Skeletal muscle satellite cell (primary cell): ENCODE data around the gene FAM161A.
"Not testable (repeated sequence)": the region's sequence is repeated elsewhere in the genome, so short reads cannot be mapped to it uniquely, and the experiment has no call there.

Source experiments
- H3K27me3 ChIP-seq: 2 replicates; pipeline ENCODE4 v1.7.0; 2013; ENCODE audit warnings: low read length; ENCODE audit not compliant: control insufficient read depth, insufficient read depth
- H3K36me3 ChIP-seq: 2 replicates; pipeline ENCODE4 v1.7.0; 2013; ENCODE audit warnings: mild to moderate bottlenecking, control low read depth, low read length; ENCODE audit not compliant: insufficient read depth
- H3K4me1 ChIP-seq: 2 replicates; pipeline ENCODE4 v1.7.0; 2013; ENCODE audit warnings: low read length; ENCODE audit not compliant: control insufficient read depth, insufficient read depth
- H3K4me2 ChIP-seq: 2 replicates; pipeline ENCODE4 v1.7.0; 2013; ENCODE audit warnings: mild to moderate bottlenecking, low read length
- H3K4me3 ChIP-seq: 2 replicates; pipeline ENCODE4 v1.7.0; 2013; ENCODE audit warnings: low read length
- H3K9ac ChIP-seq: 2 replicates; pipeline ENCODE4 v1.7.0; 2013; ENCODE audit warnings: mild to moderate bottlenecking, low read depth, low read length, moderate library complexity
- H3K9me3 ChIP-seq: replicated peaks from 2 replicates; pipeline ENCODE4 v1.7.0; 2013; ENCODE audit warnings: mild to moderate bottlenecking, control low read depth, low read length

FAM161A gene

DNA sequence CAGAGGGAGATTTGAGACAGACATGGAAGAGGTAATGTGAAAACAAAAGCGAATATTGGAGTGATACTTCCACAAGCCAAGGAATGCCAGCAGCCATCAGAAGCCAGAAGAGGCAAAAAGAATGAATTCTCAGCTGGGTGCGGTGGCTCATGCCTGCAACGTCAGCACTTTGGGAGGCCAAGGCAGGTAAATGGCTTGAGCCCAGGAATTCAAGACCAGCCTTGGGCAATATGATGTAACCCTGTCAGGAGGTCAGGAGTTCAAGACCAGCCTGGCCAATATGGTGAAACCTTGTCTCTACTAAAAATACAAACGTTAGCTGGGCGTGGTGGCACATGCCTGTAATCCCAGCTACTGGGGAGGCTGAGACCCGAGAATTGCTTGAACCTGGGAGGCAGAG is 54.8 kb downstream of the FAM161A start:
- Histone ChIP-seq H3K9me3 (no peaks in the 10 kb centered on the region), H3K4me1 (no peaks in the 10 kb centered on the region), H3K36me3 (no peaks in the 10 kb centered on the region), H3K4me3 (no peak overlapping the region), H3K9ac (no peak overlapping the region), H3K4me2 (no peak overlapping the region), H3K27me3 (peaks cover 29% of the 10 kb centered on the region)

DNA sequence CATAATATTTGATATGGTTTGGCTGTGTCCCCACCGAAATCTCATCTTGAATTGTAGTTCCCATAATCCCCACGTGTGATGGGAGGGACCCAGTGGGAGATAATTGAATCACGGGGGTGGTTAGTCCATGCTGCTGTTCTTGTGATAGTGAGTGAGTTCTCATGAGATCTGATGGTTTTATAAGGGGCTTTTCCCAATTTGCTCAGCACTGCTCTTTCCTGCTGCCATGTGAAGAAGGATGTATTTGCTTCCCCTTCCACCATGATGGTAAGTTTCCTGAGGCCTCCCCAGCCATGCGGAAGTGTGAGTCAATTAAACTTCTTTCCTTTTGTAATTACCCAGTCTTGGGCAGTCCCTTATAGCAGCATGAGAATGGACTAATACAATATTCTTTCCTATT is 56.4 kb downstream of the FAM161A start:
- not testable (repeated sequence) for H3K36me3 ChIP-seq, H3K9me3 ChIP-seq, H3K4me1 ChIP-seq, H3K4me3 ChIP-seq, H3K4me2 ChIP-seq, H3K9ac ChIP-seq
- H3K27me3 ChIP-seq, result peaks cover 26% of the 10 kb centered on the region

DNA sequence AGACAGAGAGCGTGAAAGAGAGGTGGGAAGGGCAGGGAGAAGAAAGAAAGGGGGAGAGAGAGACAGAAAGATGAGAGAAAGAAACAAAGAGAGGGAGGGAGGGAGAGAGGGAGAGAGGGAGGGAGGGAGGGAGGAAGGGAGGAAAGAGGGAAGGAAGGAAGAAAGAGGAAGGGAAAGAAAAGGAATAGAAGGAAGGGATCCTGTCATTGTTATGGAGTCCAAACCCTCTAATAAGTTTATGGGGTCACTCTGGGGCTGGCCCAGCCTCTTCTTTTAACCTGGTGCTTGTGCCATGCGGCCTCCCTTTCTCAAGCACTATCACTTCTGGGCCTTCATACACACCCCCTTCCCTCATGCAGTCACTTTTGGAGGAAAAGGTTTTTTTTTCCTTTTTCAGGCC is 58.5 kb downstream of the FAM161A start:
- no peaks in the 10 kb centered on the region for H3K36me3 ChIP-seq
- H3K4me2 ChIP-seq, result no peak overlapping the region
- no peak overlapping the region for H3K4me3 ChIP-seq
- peaks cover 4% of the 10 kb centered on the region for H3K4me1 ChIP-seq
- no peak overlapping the region for H3K9ac ChIP-seq
- H3K9me3 ChIP-seq, result no peaks in the 10 kb centered on the region
- peaks cover 29% of the 10 kb centered on the region for H3K27me3 ChIP-seq

DNA sequence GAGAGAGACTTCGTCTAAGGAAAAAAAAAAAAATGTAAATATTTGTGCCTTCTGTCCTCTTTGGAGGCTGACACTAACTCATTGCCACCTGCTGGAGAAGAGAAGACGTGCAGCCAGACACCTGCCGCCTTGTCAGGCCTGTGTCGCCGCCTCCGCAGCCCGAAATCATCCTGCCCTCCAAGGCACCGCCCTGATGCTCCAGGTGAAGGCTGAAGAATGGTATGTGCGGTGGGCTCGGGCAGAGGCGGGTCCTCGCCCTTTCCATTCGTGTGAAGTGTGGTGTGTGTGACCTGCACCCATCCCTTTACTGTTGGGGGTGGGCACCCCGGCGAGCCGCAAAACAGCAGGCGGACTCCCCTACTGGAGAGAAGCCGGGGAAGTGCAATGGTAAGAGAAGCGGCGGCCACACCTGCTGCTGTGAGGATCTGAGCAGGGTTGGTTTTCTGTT is 60.4 kb downstream of the FAM161A start:
- H3K4me1 ChIP-seq, result peaks cover 4% of the 10 kb centered on the region
- H3K36me3 ChIP-seq, result no peaks in the 10 kb centered on the region
- no peak overlapping the region for H3K9ac ChIP-seq
- no peaks in the 10 kb centered on the region for H3K9me3 ChIP-seq
- peaks cover 28% of the 10 kb centered on the region for H3K27me3 ChIP-seq
- H3K4me2 ChIP-seq, result peak overlapping the region; percentile 74
- H3K4me3 ChIP-seq, result peak overlapping the region; percentile 54

DNA sequence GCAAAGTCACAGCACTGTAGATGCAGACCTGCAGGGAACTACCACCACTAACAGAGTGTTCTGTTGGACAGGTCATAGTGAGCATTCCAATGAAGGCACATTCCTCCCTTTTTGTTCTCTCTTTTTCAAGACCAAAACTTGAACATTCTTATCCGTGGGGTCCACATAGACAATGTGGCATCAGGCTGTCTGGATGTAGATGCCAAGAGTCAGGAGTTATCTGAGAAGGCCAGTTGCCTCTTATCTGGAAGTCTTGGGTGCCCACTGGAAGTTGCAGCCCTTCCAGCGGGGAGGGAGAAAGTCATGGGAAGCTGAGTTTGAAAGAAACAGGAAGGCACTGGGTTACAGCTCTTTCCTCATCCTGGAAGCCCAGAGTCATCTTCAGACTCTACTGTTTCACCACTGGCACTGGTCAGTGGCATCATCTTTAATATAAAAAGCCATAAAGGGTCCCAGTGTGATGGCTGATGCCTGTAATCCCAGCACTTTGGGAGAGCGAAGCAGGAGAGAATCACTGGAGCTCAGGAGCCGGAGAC is 61.4 kb downstream of the FAM161A start:
- Histone ChIP-seq H3K27me3 (peaks cover 29% of the 10 kb centered on the region), H3K9ac (no peak overlapping the region), H3K4me1 (peaks cover 4% of the 10 kb centered on the region), H3K4me3 (no peak overlapping the region), H3K36me3 (no peaks in the 10 kb centered on the region), H3K4me2 (no peak overlapping the region), H3K9me3 (no peaks in the 10 kb centered on the region)

DNA sequence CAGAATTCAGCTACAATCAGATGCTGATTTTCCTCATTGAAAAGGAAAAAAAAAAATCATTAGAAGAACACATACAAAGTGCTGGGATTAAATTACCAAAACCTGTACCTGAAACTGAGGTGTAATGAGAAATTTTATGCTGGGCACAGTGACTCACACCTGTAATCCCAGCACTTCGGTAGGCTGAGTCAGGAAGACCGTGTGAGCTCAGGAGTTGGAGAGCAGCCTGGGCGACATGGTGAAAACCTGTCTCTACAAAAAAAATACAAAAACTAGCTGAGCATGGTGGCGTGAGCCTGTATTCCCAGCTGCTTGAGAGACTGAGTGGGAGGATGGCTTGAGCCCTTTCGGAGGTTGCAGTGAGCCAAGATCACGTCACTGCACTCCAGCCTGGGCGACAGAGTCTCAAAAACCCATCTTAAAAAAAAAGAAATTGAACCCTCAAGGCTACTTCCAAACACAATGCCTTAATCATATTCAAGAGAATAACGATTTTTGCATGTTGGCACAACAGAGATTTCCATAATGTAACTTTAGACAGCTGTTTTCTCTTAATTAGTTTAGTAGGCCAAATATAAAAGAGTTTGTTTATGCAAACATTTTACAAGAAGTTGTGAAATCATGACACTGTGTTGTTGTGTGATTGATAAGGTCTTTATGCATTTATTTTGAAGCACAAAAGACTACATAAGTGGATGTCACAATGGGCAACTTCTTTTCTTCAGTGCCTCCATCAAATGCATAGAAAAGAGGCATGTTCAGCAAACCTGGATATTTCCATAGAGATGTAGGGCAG is 63.9 kb downstream of the FAM161A start:
- H3K4me2 ChIP-seq, result no peak overlapping the region
- H3K9me3 ChIP-seq, result no peaks in the 10 kb centered on the region
- H3K4me3 ChIP-seq, result no peak overlapping the region
- H3K4me1 ChIP-seq, result peaks cover 4% of the 10 kb centered on the region
- H3K27me3 ChIP-seq, result peaks cover 29% of the 10 kb centered on the region
- H3K9ac ChIP-seq, result no peak overlapping the region
- H3K36me3 ChIP-seq, result no peaks in the 10 kb centered on the region

DNA sequence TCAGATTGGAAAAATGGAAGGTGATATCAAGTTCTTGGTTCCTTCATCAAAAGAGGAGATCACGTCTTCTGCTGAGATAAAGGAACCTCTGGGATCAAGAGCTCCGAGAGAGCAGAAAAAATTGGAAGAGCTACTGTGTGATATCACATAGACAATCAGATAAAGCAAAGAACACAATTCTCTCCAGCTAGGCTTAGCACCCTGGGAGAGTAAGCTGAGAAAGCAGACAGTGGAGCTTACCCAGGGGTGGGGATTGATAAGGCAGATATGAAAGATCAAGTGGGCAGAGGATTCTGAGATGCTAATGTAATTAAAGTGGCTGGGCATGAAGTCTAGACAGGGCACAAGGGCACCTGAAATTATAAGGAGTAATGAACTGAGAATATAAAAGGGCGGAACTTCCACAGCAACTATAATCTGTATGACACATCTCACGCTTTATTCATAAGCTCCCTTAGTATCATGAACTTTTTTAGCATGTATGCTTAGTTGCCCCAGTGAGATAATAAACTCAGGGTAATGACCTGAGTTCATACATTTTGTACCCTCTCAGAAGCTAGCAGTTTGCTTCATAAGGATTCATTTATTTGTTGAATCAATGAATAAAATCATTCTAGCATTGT is 65.8 kb downstream of the FAM161A start:
- H3K27me3 ChIP-seq, result peaks cover 29% of the 10 kb centered on the region
- H3K9me3 ChIP-seq, result no peaks in the 10 kb centered on the region
- H3K4me2 ChIP-seq, result no peak overlapping the region
- H3K36me3 ChIP-seq, result no peaks in the 10 kb centered on the region
- no peak overlapping the region for H3K4me3 ChIP-seq
- no peak overlapping the region for H3K9ac ChIP-seq
- no peaks in the 10 kb centered on the region for H3K4me1 ChIP-seq

DNA sequence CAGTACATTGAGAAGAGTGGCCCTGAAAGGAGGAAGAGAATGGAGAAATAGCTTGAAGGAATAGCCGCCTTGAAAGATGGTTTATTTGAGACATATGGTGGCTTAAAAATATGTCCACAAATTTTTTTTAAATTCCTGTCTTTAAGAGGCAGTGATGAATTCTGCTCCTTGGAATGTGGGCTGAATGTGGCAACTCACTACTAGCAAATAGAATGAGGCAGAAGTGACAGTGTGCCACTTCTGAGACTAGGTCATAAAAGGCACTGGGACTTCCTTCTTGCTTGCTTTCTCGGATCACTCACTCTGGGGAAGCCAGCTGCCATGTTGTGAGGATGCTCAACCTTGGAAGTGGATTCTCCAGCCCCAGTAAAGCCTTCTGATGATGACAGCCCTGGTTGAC is 67.0 kb downstream of the FAM161A start:
- H3K9ac ChIP-seq, result no peak overlapping the region
- H3K36me3 ChIP-seq, result no peaks in the 10 kb centered on the region
- no peaks in the 10 kb centered on the region for H3K9me3 ChIP-seq
- peaks cover 27% of the 10 kb centered on the region for H3K27me3 ChIP-seq
- H3K4me1 ChIP-seq, result no peaks in the 10 kb centered on the region
- H3K4me2 ChIP-seq, result no peak overlapping the region
- H3K4me3 ChIP-seq, result no peak overlapping the region

DNA sequence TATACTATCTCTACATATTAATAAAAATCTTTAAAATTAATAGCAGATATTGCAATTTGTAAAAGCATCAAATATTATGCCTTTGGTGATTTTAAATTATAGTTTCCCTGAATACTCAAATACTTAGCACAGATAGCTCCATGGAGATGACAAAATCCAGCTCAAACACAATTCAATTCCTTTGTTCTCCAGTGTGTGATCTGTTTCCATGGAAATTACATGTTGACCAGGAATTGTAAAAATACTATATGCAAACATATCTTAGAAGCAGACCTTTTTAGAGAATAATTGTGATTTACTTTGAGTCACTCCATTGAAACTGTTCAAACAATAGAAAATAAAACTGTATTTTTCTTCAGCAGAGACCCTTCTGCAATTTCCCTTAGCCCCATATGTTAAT is 68.3 kb downstream of the FAM161A start:
- Histone ChIP-seq H3K27me3 (peaks cover 25% of the 10 kb centered on the region), H3K9ac (no peak overlapping the region), H3K4me2 (no peak overlapping the region), H3K36me3 (no peaks in the 10 kb centered on the region), H3K9me3 (peaks cover 3% of the 10 kb centered on the region), H3K4me1 (no peaks in the 10 kb centered on the region), H3K4me3 (no peak overlapping the region)

DNA sequence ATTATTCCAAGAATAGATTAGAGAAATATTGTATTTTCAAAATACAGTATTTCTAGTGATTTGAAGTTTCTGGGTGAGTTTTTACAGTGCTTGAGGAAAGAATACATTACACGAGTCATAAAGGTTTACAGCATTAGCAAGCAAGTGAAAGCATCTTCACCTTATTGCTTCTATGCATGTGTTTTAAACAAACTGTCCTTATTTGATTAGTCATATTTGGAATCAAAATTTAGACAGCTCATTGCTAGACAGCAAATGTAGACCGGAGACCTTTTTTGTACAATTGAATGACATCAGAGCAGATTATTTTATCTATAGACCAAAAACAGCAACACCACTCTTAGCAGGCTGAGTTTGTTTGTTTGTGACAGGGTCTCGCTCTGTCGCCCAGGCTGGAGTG is 69.2 kb downstream of the FAM161A start:
- no peaks in the 10 kb centered on the region for H3K36me3 ChIP-seq
- H3K27me3 ChIP-seq, result peaks cover 19% of the 10 kb centered on the region
- no peak overlapping the region for H3K9ac ChIP-seq
- H3K4me1 ChIP-seq, result no peaks in the 10 kb centered on the region
- no peak overlapping the region for H3K4me2 ChIP-seq
- no peak overlapping the region for H3K4me3 ChIP-seq
- peaks cover 3% of the 10 kb centered on the region for H3K9me3 ChIP-seq

DNA sequence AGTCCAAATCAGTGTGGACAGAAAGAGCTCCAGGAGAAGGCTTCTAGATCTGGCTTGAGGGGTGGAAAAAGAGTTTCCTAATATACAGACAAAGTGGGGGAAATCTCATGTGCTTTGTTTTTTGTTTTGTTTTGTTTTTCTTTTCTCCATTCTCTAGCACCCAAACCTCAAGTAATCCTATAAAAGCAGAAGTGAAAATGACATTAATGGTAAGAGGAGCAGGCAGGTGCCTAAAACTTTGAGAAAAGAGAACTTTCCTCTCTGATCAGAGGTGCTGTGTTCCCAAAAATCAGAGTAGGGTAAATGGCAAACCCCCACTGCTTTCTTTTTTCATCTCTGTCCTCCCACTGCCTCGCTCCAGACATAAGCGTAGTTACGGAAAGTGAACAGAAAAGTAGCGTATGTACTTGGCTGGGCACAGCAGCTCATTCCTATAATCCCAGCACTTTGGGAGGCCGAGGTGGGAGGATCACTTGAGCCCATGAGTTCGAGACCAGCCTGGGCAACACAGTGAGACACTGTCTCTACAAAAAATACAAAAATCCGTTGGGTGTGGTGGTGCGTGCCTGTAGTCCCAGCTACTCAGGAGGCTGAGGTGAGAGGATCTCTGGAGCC is 77.8 kb downstream of the FAM161A start:
- no peak overlapping the region for H3K9ac ChIP-seq
- H3K4me3 ChIP-seq, result no peak overlapping the region
- no peak overlapping the region for H3K4me2 ChIP-seq
- peaks cover 32% of the 10 kb centered on the region for H3K27me3 ChIP-seq
- H3K4me1 ChIP-seq, result no peaks in the 10 kb centered on the region
- peaks cover 3% of the 10 kb centered on the region for H3K9me3 ChIP-seq
- no peaks in the 10 kb centered on the region for H3K36me3 ChIP-seq
